ENCODE measurements around the gene KCTD1.

DNA sequence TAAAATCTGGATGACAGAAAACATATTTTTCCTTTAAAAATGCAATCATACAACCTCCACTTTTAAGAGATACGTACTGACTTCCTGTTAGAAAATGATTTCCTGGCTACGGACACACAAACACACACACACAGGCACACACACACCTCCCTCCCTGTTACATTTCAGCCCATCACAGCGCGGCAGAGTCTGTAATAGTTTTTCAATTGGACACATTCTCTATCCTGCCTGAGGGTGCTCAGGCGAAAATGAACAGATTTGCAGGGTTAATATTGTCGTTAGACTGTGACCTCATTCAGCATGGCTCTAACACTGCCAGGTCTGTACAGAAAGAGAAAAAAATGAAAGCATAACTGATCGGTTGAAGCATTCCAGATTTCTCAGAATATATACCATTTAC, 45.0 kb downstream of the KCTD1 start:
- TF ChIP-seq, protein P1, sequence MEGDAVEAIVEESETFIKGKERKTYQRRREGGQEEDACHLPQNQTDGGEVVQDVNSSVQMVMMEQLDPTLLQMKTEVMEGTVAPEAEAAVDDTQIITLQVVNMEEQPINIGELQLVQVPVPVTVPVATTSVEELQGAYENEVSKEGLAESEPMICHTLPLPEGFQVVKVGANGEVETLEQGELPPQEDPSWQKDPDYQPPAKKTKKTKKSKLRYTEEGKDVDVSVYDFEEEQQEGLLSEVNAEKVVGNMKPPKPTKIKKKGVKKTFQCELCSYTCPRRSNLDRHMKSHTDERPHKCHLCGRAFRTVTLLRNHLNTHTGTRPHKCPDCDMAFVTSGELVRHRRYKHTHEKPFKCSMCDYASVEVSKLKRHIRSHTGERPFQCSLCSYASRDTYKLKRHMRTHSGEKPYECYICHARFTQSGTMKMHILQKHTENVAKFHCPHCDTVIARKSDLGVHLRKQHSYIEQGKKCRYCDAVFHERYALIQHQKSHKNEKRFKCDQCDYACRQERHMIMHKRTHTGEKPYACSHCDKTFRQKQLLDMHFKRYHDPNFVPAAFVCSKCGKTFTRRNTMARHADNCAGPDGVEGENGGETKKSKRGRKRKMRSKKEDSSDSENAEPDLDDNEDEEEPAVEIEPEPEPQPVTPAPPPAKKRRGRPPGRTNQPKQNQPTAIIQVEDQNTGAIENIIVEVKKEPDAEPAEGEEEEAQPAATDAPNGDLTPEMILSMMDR (IDR thresholded peaks at IDR 0.05): no peak
- no peak for TF ChIP-seq POLR2A (IDR thresholded peaks at IDR 0.05)

Measured in ovary (tissue), 3 donors.